ENCODE measurements around the gene ITLN2. TPM values are rescaled to one million over a fixed set of nuclear protein-coding genes. Genes with fewer than 3 reads are reported as not detected.
"Not testable (repeated sequence)": the region's sequence is repeated elsewhere in the genome, so short reads cannot be mapped to it uniquely, and the experiment has no call there.

The ITLN2 gene
- total RNA-seq, 1 donor from 2014 or later: 0.35 TPM

DNA sequence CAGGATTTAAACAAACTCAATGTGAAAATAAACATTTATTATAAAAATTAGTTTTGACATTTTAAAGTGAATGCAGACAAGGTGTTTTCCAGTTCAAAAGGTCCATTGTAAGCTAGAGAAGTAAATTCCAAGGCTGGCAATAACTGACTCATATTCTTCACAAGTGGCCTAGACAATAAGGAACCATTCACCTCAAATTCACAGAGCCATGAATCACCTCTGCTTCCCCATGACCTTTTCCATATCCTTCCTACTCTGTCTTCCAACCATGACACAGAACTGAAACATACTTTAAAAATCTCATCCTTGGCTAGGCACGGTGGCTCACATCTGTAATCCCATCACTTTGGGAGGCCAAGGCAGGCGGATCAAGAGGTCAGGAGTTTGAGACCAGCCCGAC lies 41.6 kb upstream of the ITLN2 start:
- no peak for DNase-seq (ENCODE audit: low read depth, low spot score)
- H3K27ac Mint-ChIP-seq (ENCODE audit: unreplicated experiment): no peak overlapping the region
- H3K4me1 Mint-ChIP-seq: no peaks in the 10 kb centered on the region
- H3K36me3 Mint-ChIP-seq (ENCODE audit: low read depth): no peaks in the 10 kb centered on the region
- no peaks in the 10 kb centered on the region for H3K9me3 Mint-ChIP-seq
- no peaks in the 10 kb centered on the region for H3K27me3 Mint-ChIP-seq (ENCODE audit: low read depth)
- TF ChIP-seq, protein P1, sequence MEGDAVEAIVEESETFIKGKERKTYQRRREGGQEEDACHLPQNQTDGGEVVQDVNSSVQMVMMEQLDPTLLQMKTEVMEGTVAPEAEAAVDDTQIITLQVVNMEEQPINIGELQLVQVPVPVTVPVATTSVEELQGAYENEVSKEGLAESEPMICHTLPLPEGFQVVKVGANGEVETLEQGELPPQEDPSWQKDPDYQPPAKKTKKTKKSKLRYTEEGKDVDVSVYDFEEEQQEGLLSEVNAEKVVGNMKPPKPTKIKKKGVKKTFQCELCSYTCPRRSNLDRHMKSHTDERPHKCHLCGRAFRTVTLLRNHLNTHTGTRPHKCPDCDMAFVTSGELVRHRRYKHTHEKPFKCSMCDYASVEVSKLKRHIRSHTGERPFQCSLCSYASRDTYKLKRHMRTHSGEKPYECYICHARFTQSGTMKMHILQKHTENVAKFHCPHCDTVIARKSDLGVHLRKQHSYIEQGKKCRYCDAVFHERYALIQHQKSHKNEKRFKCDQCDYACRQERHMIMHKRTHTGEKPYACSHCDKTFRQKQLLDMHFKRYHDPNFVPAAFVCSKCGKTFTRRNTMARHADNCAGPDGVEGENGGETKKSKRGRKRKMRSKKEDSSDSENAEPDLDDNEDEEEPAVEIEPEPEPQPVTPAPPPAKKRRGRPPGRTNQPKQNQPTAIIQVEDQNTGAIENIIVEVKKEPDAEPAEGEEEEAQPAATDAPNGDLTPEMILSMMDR (conservative IDR thresholded peaks at IDR 0.05): no peak
- H3K4me3 Mint-ChIP-seq: no peak overlapping the region

DNA sequence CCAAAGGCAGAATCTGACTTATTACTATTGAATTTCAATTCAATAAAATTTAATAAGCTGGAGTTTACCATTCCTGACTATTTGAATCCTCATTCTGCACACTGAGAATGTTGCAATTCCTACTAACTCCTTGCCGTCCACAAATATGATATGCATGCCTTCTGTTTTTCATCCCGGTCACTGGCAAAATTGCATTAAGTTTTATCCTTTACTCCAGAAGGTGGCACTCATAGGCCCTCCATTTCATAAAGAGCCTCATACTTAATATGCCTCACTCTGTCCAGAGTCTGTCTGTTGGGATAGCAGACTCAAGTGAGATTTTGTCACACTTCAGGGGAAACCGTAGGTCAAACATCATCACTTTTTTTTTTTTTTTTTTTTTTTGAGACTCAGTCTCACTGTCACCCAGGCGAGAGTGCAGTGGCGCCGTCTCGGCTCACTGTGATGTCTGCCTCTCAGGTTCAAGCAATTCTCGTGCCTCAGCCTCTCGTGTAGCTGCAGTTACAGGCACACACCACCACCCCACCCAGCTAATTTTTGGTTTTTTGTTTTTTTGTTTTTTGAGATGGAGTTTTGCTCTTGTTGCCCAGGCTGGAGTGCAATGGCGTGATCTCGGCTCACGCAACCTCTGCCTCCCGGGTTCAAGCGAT lies 39.1 kb upstream of the ITLN2 start:
- TF ChIP-seq, protein P1 (conservative IDR thresholded peaks at IDR 0.05): peak; percentile 52

DNA sequence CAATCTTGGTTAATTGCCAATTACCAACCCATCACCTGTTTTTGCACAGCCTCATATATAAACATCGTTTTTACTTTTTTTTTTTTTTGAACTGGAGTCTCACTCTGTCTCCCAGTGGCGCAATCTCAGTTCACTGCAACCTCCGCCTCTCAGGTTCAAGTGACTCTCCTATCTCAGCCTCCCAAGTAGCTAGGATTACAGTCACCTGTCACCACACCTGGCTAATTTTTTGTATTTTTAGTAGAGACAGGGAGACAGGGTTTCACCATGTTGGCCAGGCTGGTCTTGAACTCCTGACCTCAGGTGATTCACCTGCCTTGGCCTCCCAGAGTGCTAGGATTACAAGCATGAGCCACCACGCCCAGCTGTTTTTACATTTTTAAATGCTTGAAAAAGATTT lies 37.4 kb upstream of the ITLN2 start:
- H3K36me3 Mint-ChIP-seq (ENCODE audit: low read depth); H3K27me3 Mint-ChIP-seq (ENCODE audit: low read depth); H3K27ac Mint-ChIP-seq (ENCODE audit: unreplicated experiment); H3K9me3 Mint-ChIP-seq; DNase-seq (ENCODE audit: low read depth, low spot score); H3K4me1 Mint-ChIP-seq; H3K4me3 Mint-ChIP-seq: not testable (repeated sequence)

More for the DNA sequence above, 39.1 kb upstream of the ITLN2 start:
- Mint-ChIP-seq H3K9me3 (no peaks in the 10 kb centered on the region), H3K36me3 (ENCODE audit: low read depth) (no peaks in the 10 kb centered on the region), H3K27ac (ENCODE audit: unreplicated experiment) (no peak overlapping the region), H3K4me3 (no peak overlapping the region), H3K4me1 (no peaks in the 10 kb centered on the region), H3K27me3 (ENCODE audit: low read depth) (no peaks in the 10 kb centered on the region)
- DNase-seq (ENCODE audit: low read depth, low spot score): no peak

DNA sequence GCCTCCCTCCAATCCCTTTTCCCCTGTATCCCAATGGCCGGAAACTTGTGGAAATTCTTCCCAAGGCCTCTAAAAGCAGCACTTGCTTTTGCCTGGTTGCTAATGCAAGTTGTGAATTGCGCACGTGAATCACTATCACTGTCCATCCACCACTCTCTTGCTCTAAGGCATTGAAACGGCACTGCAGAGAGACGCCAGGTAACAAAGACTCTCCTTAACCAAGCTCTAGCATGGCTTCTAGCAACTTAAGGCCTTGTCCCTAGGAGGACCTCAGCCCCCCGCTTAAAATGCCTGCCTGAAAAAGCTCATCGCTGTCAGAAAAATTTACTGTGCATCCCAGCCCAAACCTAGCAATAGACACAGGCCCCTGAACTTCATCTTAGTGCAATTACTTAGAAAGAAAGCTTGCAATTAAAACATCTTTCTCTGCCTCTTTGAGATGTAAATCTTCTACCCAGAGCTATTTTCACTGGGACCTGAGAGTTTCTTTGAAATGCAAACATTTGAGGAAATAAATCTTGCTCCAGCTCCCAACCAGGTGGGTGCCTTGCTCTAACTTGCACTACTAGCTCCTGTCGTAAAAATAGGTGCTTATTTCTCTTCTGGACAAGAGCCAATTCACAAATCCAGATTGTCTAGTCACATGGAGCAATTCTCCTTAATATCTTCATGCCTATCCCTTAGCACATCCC lies 32.9 kb upstream of the ITLN2 start:
- Mint-ChIP-seq H3K4me3 (no peak overlapping the region), H3K27me3 (ENCODE audit: low read depth) (peaks cover 27% of the 10 kb centered on the region), H3K36me3 (ENCODE audit: low read depth) (no peaks in the 10 kb centered on the region), H3K27ac (ENCODE audit: unreplicated experiment) (no peak overlapping the region), H3K4me1 (no peaks in the 10 kb centered on the region), H3K9me3 (peaks cover 2% of the 10 kb centered on the region)
- TF ChIP-seq, protein P1 (conservative IDR thresholded peaks at IDR 0.05): no peak
- DNase-seq (ENCODE audit: low read depth, low spot score): no peak

DNA sequence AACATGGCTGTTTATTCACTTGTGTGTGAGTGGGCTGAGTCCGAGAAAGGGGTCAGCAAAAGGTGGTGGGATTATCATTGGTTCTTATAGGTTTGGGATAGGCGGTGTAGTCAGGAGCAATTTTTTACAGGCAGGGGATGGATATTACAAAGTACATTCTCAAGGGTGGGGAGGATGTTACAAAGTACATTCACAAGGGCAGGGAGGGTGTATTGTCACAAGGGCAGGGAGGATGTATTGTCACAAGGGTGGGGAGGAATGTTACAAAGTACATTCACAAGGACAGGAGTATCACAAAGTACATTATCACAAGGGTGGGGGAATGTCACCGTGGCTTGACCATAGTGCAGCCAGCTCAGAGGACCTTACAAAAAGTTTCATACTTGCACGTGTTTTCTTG lies 31.1 kb upstream of the ITLN2 start:
- H3K4me1 Mint-ChIP-seq: peaks cover 11% of the 10 kb centered on the region
- no peak overlapping the region for H3K27ac Mint-ChIP-seq (ENCODE audit: unreplicated experiment)

More for the DNA sequence above, 31.1 kb upstream of the ITLN2 start:
- DNase-seq (ENCODE audit: low read depth, low spot score): no peak
- no peak overlapping the region for H3K4me3 Mint-ChIP-seq
- H3K9me3 Mint-ChIP-seq: peaks cover 2% of the 10 kb centered on the region
- peaks cover 44% of the 10 kb centered on the region for H3K27me3 Mint-ChIP-seq (ENCODE audit: low read depth)
- TF ChIP-seq, protein P1 (conservative IDR thresholded peaks at IDR 0.05): no peak
- no peaks in the 10 kb centered on the region for H3K36me3 Mint-ChIP-seq (ENCODE audit: low read depth)

Data from neural crest cell (in vitro differentiated cells).